ENCODE data around the gene YBEY.

- TF ChIP-seq CTCF (IDR thresholded peaks at IDR 0.05) (no peak), POLR2A (IDR thresholded peaks at IDR 0.05) (no peak), EP300 (IDR thresholded peaks at IDR 0.05) (no peak)
Observed at GRCh38 chr21:46250146-46250725, 35.9 kb upstream of the YBEY start.

All from sigmoid colon (tissue), 4 donors.